Measurements from ENCODE around the gene TRIM2. TPM values are rescaled to one million over a fixed set of nuclear protein-coding genes. Genes with fewer than 3 reads are reported as not detected.
"Not testable (repeated sequence)": the region's sequence is repeated elsewhere in the genome, so short reads cannot be mapped to it uniquely, and the experiment has no call there.

The TRIM2 gene
- total RNA-seq, 1 donor from 2014 or later = 1,036 TPM

DNA sequence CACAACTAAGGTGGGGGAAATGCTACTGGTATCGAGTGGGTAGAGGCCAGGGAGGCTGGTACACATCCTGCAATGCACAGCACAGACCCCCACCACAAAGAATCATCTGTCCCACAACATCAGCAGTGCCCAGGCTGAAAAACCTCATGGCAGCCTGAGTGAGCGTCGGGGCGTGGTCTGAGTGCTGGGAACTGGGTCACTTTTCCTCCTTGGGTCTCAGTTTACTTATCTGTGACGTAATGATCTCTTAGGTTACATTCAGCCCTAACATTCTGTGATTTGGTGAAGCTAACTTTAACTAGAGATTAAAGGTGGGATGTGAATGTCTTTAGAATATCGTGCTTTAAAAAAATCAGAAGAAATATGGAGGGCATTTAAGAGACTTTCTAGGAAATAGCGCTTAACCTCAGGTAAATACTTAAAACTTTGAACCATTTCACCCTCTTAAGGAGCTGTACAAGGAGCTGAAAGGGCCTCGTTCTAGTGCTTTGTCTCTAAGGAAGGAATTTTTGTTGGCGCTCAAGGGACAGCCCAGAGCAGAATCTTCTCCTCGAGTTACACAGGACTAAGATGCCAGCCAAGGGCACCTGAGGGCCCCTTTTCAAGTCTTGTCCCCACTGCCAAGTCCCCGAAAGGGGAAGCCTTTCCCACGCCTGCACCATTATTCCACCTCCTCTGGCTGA is 18.1 kb upstream of the TRIM2 start:
- DNase-seq (ENCODE audit: low spot score in 2 of 2) (no peak), FAIRE-seq (no peak)

GRCh38 chr4:153189016-153189801 is 15.0 kb upstream of the TRIM2 start:
- DNase-seq (ENCODE audit: low spot score in 2 of 2) (no peak), FAIRE-seq (no peak)

DNA sequence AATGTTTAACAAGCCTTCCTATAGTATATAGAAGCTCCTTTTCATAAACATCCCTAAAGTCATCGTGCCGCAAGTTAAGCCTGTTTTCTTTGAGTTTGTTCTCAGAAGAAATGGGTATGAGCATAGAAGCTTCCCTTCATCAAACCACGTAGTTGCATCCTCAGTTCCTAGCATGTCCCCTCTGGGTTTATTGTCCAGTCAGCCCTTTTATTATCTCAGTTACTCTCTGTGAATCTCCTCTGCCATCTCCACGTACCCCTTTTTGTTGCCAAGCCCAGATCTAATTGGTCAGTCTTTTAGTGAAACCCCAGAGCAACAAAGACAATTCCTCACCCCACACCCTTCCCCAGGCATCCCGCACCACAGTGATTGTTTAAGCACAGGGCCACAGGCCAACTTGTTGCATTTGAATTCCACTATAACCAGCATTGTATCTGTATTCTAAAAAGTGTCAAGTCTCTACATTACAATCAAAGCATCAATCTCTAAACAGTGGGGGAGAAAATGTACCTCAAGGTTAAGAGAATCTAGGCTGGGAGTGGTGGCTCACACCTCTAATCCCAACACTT is 12.4 kb upstream of the TRIM2 start:
- DNase-seq (ENCODE audit: low spot score in 2 of 2) (no peak), FAIRE-seq (no peak)

DNA sequence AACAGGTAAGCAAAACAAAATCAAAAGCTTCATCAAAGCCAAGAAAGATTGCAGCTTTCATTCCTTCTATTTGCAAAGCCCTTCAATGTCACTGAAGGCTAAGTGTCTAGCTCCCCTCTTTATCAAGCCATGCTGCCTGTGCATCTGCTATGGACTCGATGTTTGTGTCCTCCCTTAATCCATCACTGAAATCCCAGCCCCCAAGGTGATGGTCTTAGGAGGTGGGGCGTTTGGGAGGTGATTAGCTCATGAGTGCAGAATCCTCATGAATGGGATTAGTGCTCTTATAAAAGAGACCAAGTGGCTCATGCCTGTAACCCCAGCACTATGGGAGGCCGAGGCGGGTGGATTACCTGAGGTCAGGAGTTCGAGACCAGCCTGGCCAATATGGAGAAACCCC is 6.9 kb upstream of the TRIM2 start:
- FAIRE-seq (no peak), DNase-seq (ENCODE audit: low spot score in 2 of 2) (no peak)

GRCh38 chr4:153198719-153199118 is 5.5 kb upstream of the TRIM2 start:
- DNase-seq (ENCODE audit: low spot score in 2 of 2) = no peak
- FAIRE-seq = no peak

DNA sequence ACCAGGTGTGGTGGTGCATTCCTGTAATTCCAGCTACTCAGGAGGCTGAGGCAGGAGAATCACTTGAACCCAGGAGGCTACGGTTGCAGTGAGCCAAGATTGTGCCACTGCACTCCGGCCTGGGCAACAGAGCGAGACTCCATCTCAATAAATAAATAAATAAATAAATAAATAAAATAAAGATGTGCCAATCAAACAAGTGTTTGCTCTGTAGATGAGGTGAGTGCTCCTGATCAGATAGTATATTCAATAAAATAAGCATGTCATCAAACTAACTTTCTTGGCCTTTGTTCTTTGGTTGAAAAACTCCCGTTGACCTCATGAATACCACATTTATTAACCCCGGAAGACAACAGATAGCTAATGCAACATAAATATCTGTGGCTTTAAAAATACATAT is 497 bp upstream of the TRIM2 start:
- FAIRE-seq; DNase-seq (ENCODE audit: low spot score in 2 of 2): not testable (repeated sequence)

- no peak for FAIRE-seq
- DNase-seq (ENCODE audit: low spot score in 2 of 2) = no peak
Observed at GRCh38 chr4:153204728-153205648, 745 bp downstream of the TRIM2 start.

- FAIRE-seq (no peak), DNase-seq (ENCODE audit: low spot score in 2 of 2) (no peak)
Observed at GRCh38 chr4:153205757-153206156, 1.5 kb downstream of the TRIM2 start.

DNA sequence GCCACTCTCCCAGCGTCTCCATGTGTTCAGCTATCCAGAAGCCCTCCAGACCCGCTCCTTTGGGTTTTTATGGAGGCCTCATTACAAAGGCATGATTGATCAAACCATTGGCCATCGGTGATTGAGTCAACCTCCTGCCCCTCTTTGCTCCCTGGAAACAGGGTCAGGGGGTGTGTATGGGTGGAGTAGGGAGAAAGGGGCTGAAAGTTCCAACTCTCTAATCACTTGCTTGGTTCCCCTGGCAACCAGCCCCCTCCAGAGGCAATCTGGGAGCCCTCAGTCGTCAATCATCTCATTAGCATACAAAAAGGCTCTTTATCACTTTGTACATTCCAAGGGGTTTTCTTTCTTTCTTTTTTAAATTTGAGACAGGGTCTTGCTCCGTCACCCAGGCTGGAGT is 2.3 kb downstream of the TRIM2 start:
- DNase-seq (ENCODE audit: low spot score in 2 of 2) (no peak), FAIRE-seq (no peak)

- FAIRE-seq (no peak), DNase-seq (ENCODE audit: low spot score in 2 of 2) (no peak)
Observed at GRCh38 chr4:153207027-153207426, 2.8 kb downstream of the TRIM2 start.

DNA sequence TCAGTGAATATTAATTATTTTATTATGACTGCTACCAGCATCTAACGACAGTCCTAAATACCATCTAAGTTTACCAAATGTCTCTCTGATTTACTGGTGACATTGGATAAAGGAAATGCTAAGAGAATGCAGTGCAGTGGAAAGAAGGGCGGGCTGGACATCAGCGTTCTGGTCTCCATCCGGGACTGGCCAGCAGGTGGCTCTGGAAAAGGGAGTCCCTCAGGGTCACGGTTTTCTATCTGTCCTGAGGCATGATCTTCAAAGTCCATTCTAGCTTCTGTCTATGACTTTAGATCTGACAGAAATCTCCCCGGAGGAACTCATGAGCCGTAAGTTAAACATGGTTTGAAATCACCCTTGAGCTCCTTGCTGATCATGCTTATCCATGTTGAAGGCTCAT is 3.3 kb downstream of the TRIM2 start:
- no peak for FAIRE-seq

GRCh38 chr4:153209410-153209809 is 5.2 kb downstream of the TRIM2 start:
- FAIRE-seq (no peak), DNase-seq (ENCODE audit: low spot score in 2 of 2) (no peak)

More for the DNA sequence above, 3.3 kb downstream of the TRIM2 start:
- DNase-seq (ENCODE audit: low spot score in 2 of 2) = no peak

DNA sequence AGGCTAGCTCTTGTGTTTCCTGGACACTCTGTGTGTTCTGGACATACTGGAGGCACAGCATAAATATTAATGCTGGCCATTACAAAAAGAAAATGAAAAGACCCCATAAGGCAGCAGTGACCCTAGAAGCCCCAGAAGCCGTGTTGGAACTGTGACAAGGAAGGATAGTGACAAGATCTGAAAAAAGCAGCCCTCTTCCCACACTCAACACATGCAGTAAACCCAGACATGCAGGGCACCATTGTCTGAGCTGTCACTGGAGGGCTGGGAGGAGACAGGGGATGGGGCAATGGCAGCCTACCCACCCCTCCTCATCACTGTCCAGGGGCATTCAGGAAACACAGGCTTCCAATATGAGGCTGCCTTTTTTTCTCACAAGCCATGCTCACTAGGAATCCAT is 6.5 kb downstream of the TRIM2 start:
- no peak for FAIRE-seq
- no peak for DNase-seq (ENCODE audit: low spot score in 2 of 2)

DNA sequence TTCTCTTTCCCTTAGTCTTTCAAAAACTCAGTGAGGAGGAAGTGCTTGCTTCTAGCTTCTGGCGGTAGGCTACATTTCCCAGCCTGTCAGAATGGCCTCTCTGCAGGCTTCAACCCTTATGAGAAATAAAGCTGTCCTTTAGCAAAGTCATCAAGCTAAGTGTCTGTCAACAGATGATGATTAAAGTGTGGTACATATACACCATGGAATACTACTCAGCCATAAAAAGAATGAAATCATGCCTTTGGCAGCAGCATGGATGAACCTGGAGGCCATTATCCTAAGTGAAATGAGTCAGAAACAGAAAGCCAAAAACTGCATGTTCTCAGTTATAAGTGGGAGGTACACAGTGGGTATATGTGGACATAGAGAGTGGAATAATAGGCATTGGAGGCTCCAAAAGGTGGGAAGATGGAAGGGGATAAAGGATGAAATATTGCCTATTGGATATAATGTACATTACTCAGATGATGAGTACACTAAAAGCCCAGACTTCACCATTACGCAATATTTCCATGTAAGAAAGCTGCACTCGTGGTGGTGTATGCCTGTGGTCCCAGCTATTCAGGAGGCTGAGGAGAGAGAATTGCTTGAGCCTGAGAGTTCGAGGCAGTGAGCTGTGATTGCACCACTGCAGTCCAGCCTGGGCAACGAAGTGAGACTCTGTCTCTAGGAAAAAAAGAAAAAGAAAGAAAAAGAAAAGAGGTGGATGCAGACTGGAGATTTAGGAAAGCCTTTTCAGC is 7.9 kb downstream of the TRIM2 start:
- no peak for DNase-seq (ENCODE audit: low spot score in 2 of 2)
- FAIRE-seq = no peak

DNA sequence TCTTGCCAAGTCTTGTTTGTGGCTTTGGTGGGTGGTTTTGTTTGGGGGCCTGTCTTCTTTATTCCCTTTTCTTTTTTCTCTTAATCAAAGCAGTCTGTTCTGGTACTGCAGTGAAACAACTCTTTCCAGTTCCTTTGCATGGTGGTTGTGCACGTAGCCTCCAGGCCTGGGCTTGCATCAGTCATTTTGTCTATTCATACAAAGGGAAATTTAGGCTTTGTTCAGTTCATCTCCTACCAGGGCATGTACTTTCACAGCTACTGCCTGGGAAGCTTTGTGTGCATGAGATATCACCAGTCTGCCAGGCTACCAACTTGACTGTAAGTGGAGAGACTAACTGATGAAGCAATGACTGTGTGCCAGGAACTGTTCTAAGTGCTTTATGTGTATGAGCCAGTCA is 8.5 kb downstream of the TRIM2 start:
- DNase-seq (ENCODE audit: low spot score in 2 of 2) (no peak), FAIRE-seq (no peak)

DNA sequence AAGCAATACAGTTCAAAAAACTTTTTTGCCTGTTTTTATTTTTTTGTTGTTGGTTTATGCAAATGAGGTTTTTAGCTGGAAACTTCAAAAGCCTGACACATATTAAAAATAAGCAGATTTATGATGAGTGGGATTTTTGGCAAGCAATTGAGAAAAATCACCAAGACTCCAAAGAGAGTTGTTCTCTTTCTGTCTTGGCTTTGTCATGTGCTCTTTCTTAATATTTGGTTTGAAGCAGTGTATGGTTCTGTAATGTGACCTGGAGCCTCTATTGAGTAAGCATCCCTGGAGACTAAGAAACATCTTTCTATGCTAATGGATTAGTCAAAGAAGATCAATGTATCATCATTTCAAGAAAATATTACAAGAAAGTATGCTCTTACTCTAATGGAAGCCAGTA is 11.7 kb downstream of the TRIM2 start:
- no peak for FAIRE-seq
- DNase-seq (ENCODE audit: low spot score in 2 of 2) = no peak

DNA sequence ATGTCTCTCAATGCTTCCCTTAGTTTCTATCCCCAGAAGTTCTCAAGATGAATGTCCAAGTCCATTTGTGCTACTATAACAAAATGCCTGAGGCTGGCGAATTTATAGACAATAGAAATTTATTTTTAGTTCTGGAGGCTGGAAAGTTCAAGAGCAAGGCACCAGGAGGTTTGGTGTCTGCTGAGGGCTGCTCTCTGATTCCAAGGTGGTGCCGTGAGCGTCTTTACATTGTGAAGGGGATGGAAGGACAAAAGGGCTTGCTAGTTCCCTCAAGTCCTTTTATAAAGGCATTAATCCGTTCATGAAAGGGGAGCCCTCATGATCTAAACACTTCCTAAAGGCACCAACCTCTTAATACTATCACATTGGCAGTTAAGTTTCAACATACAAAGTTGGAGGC is 12.3 kb downstream of the TRIM2 start:
- FAIRE-seq (no peak), DNase-seq (ENCODE audit: low spot score in 2 of 2) (no peak)

GRCh38 chr4:153217440-153217839 is 13.2 kb downstream of the TRIM2 start:
- no peak for DNase-seq (ENCODE audit: low spot score in 2 of 2)
- FAIRE-seq = no peak

DNA sequence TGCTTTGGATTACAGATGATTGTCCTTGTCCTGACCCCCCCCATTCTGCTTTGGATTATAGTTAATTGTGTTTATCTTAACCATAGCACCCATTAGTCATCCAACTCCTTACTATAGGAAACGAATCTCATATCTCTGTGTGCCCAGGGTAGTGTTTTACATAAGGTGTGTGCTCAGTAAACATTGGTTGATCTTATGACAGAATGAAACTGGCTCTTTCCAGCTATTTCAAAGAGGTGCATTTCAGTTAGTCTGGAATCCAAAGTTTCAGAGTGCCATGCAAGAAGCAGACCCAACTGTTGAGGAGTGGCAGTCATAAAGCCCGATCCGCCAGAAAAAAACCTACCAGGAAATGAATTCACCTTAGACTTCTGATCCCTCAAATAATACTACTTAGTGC is 14.7 kb downstream of the TRIM2 start:
- no peak for FAIRE-seq

More for the DNA sequence above, 14.7 kb downstream of the TRIM2 start:
- DNase-seq (ENCODE audit: low spot score in 2 of 2) = no peak
